ENCODE measurements around the gene PCSK5.

- TF ChIP-seq CTCF (conservative IDR thresholded peaks at IDR 0.05; ENCODE audit: low read length) (no peak), EZH2phosphoT487 (IDR thresholded peaks at IDR 0.05; ENCODE audit: borderline replicate concordance, low read depth, low read length) (no peak)
Observed at GRCh38 chr9:75958226-75958625, 67.8 kb downstream of the PCSK5 start.

Data from OCI-LY7 (cell line).